Measurements from ENCODE around the gene EPN2. TPM values are rescaled to one million over a fixed set of nuclear protein-coding genes. Genes with fewer than 3 reads are reported as not detected.

The EPN2 gene
- total RNA-seq, 1 donor from 2014 or later: 15.0 TPM

DNA sequence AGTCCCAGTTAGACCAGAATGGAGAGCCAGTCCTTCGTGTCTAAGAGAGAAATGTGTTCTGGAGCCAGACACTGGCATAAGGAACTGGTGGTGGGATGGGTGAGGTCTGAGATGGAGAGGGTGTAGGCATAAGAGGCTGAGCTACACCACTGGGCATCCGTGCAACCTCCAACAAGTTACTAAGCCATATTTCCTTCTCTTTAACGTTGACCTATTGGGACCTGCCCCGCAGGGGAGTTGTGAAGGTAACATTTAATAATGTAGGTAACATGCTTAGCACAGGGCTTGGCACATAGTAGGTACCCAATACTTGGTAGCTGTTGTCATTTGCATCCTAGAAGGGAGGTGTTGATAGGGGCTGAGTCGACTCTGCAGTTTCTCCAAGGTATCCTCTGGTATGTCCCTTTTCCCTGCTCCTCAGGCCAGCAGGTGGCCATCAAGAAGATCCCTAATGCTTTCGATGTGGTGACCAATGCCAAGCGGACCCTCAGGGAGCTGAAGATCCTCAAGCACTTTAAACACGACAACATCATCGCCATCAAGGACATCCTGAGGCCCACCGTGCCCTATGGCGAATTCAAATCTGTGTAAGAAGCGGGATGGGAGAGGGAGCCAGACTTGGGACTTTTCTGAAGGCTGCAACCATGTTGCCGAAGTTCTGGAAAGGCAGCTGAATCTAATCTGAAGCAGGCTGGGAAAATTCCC lies 142.3 kb downstream of the EPN2 start:
- DNase-seq (ENCODE audit: low read depth in 2 of 2): no peak

DNA sequence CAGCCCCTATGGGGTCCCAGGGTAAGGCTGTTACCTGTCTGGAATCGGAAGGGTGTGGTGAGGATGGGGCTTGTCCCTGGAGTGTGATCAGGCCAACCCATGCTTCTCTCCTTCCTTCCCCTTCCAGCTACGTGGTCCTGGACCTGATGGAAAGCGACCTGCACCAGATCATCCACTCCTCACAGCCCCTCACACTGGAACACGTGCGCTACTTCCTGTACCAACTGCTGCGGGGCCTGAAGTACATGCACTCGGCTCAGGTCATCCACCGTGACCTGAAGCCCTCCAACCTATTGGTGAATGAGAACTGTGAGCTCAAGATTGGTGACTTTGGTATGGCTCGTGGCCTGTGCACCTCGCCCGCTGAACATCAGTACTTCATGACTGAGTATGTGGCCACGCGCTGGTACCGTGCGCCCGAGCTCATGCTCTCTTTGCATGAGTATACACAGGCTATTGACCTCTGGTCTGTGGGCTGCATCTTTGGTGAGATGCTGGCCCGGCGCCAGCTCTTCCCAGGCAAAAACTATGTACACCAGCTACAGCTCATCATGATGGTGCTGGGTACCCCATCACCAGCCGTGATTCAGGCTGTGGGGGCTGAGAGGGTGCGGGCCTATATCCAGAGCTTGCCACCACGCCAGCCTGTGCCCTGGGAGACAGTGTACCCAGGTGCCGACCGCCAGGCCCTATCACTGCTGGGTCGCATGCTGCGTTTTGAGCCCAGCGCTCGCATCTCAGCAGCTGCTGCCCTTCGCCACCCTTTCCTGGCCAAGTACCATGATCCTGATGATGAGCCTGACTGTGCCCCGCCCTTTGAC lies 143.5 kb downstream of the EPN2 start:
- DNase-seq (ENCODE audit: low read depth in 2 of 2): no peak

DNA sequence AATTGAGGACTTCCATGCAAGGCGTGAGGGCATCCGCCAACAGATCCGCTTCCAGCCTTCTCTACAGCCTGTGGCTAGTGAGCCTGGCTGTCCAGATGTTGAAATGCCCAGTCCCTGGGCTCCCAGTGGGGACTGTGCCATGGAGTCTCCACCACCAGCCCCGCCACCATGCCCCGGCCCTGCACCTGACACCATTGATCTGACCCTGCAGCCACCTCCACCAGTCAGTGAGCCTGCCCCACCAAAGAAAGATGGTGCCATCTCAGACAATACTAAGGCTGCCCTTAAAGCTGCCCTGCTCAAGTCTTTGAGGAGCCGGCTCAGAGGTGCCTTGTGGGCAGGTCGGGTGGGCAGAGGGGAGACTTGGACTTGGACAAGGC lies 144.2 kb downstream of the EPN2 start:
- DNase-seq (ENCODE audit: low read depth in 2 of 2): no peak

DNA sequence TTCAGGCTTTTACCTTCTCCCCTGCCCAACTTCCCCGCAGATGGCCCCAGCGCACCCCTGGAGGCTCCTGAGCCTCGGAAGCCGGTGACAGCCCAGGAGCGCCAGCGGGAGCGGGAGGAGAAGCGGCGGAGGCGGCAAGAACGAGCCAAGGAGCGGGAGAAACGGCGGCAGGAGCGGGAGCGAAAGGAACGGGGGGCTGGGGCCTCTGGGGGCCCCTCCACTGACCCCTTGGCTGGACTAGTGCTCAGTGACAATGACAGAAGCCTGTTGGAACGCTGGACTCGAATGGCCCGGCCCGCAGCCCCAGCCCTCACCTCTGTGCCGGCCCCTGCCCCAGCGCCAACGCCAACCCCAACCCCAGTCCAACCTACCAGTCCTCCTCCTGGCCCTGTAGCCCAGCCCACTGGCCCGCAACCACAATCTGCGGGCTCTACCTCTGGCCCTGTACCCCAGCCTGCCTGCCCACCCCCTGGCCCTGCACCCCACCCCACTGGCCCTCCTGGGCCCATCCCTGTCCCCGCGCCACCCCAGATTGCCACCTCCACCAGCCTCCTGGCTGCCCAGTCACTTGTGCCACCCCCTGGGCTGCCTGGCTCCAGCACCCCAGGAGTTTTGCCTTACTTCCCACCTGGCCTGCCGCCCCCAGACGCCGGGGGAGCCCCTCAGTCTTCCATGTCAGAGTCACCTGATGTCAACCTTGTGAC lies 144.7 kb downstream of the EPN2 start:
- DNase-seq (ENCODE audit: low read depth in 2 of 2): no peak

DNA sequence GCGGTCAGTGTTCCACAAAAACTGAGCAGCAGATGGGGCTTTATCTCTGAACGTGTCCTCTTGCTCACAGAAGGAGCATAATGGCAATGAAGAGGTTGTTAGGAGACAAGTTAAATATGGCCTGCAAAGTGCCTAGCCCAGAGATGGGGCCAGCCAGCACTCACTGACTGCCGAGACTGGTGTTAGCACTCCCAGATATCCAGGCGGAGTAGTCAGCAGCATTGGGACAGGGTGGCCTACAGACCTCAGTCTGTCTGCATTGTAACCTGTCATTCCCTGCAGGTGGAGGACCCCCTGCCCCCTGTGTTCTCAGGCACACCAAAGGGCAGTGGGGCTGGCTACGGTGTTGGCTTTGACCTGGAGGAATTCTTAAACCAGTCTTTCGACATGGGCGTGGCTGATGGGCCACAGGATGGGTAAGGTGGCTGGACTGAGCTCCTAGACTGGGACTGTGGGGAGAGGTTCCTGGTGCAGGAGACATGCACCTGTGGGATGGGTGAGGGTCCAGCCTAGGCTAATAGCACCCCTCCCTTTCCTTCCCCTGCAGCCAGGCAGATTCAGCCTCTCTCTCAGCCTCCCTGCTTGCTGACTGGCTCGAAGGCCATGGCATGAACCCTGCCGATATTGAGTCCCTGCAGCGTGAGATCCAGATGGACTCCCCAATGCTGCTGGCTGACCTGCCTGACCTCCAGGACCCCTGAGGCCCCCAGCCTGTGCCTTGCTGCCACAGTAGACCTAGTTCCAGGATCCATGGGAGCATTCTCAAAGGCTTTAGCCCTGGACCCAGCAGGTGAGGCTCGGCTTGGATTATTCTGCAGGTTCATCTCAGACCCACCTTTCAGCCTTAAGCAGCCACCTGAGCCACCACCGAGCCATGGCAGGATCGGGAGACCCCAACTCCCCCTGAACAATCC lies 145.6 kb downstream of the EPN2 start:
- DNase-seq (ENCODE audit: low read depth in 2 of 2): no peak

DNA sequence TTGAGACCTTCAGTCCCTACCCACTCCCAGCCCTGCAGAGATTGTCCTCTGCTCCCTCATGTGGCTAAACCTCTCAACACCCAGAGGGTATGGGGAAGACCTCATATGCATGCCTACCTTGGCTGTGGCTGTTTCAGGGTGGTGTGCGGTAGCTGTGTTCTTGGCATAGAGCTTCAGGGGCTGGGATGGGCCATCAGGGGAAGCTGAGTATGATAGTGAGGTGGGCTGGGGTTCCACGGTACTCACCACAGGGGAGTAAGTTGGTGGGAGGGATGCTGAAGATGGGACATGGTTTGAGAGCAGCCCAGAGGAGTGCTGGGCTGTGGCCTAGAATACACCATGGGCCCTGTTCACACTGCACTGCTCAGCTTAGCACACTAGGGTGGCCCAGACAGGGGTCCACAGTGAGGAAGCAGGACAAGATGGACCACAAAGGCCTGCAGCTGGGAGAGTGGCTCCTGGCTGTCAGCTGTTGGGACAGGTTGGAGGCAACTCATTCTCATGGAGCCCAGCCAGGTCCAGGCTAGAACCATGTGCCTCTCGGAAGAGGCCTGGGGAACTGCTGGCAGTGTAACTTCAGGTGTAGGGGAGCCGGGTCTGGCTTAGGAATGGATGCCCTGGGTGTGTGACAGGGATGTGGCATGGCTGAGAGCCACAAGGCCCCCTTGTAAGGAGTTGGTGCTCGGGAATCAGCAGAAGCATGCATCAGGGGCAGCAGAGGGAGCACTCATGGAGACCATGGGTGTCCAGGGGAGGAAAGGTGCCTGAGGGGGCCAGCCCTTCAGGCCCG lies 146.7 kb downstream of the EPN2 start:
- no peak for DNase-seq (ENCODE audit: low read depth in 2 of 2)

DNA sequence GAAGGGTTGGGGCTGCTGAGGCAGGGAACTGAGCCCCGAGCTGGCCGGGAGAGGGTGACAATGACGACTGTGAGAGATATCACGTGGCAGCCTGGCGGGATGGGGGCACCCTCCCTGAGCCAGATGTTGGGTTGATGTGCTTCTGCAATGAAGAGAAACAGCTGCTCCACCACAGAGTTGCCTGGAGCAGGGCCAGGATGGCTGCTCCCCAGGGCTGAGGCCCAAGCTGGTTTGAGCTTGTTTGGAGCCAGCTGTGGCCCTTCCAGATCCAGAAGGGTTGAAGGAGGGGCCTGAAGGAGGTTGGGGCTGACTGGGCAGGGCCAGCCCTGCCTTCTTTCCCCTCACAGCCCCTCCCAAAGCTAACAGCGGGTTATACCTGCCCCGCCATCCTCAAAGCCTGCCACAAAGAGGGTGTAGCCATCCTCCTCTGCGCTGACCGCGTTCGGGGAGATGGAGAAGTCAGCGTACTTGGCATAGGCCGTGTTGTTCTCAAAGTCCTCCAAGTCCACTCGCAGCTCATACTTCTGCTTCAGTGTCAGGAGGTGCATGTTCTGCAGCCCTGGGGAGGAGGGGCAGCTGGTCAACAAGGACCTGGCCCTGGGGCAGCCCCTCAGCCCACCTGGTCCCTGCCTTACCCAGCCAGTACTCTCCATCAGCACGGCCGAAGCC lies 147.7 kb downstream of the EPN2 start:
- DNase-seq (ENCODE audit: low read depth in 2 of 2): no peak

DNA sequence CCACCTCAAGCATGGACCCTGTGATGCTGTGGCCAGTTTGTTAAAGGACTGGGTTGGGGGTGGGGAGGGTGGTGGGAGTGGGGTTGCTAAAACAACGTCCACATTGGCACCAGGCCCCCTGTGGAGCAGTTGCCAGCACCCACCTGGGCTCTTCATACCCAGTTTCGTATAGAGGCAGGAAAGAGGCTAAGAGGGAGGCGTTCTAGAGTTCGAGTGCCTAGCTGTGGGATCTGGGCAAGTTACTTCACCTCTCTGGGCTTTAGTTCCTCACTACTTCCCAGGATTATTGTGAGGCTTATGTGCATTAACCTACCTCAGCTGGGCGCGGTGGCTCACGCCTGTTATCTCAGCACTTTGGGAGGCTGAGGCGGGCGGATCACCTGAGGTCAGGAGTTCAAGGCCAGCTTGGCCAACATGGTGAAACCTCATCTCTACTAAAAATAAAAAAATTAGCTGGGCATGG lies 148.4 kb downstream of the EPN2 start:
- DNase-seq (ENCODE audit: low read depth in 2 of 2): no peak

Other genes starting within 250 kb of the EPN2 start
- 7.2 and 11.3 TPM in 2 replicates for gene FAM83G, start 232.6 kb upstream of the EPN2 start, total RNA-seq
- 152 and 398 TPM in 2 replicates for gene GRAP, start 190.4 kb upstream of the EPN2 start, total RNA-seq
- 23.5 and 56.0 TPM in 2 replicates for gene GRAPL, start 109.8 kb upstream of the EPN2 start, total RNA-seq
- 13.8 and 17.2 TPM in 2 replicates for gene B9D1, start 125.4 kb downstream of the EPN2 start, total RNA-seq
- gene MAPK7, start 141.1 kb downstream of the EPN2 start, total RNA-seq: 7.2 and 12.6 TPM in 2 replicates
- gene MFAP4, start 149.8 kb downstream of the EPN2 start, total RNA-seq: not detected in 2 replicates
- 0.25 and 0.39 TPM in 2 replicates for gene RNF112, start 173.9 kb downstream of the EPN2 start, total RNA-seq